Fibroblast of villous mesenchyme (primary cell): ENCODE measurements around the gene UGT1A5. TPM values are rescaled to one million over a fixed set of nuclear protein-coding genes. Genes with fewer than 3 reads are reported as not detected.

Experiments used
- DNase-seq: peaks from one replicate; pipeline ENCODE4 v3.0.0-alpha.2; 2010; ENCODE audit warnings: low read depth
- H3K4me3 ChIP-seq: 2 replicates; pipeline ENCODE4 v1.5.1; 2011; ENCODE audit warnings: low read depth, mild to moderate bottlenecking, low read length
- total RNA-seq: library from RNA; depleted of rRNA; stranded (reverse); fragments of >200 nt; gene quantifications from 2 replicates; pipeline ENCODE4 v1.2.3, GENCODE V29; 2012
- TF ChIP-seq, protein P1 (sequence below): IDR thresholded peaks from 2 replicates; pipeline ENCODE4 v1.5.1; 2012; ENCODE audit warnings: low read depth, mild to moderate bottlenecking, low read length; ENCODE audit not compliant: insufficient read depth

UGT1A5 gene
- total RNA-seq, 1 donor = not detected

- TF ChIP-seq, protein P1, sequence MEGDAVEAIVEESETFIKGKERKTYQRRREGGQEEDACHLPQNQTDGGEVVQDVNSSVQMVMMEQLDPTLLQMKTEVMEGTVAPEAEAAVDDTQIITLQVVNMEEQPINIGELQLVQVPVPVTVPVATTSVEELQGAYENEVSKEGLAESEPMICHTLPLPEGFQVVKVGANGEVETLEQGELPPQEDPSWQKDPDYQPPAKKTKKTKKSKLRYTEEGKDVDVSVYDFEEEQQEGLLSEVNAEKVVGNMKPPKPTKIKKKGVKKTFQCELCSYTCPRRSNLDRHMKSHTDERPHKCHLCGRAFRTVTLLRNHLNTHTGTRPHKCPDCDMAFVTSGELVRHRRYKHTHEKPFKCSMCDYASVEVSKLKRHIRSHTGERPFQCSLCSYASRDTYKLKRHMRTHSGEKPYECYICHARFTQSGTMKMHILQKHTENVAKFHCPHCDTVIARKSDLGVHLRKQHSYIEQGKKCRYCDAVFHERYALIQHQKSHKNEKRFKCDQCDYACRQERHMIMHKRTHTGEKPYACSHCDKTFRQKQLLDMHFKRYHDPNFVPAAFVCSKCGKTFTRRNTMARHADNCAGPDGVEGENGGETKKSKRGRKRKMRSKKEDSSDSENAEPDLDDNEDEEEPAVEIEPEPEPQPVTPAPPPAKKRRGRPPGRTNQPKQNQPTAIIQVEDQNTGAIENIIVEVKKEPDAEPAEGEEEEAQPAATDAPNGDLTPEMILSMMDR = no peak
Observed at GRCh38 chr2:233799716-233800115, 87.0 kb downstream of the UGT1A5 start.

GRCh38 chr2:233800208-233800607 is 87.5 kb downstream of the UGT1A5 start:
- DNase-seq = no peak
- TF ChIP-seq, protein P1 = no peak

More at GRCh38 chr2:233799716-233800115, 87.0 kb downstream of the UGT1A5 start:
- no peak for DNase-seq
- no peak overlapping the region for H3K4me3 ChIP-seq

DNA sequence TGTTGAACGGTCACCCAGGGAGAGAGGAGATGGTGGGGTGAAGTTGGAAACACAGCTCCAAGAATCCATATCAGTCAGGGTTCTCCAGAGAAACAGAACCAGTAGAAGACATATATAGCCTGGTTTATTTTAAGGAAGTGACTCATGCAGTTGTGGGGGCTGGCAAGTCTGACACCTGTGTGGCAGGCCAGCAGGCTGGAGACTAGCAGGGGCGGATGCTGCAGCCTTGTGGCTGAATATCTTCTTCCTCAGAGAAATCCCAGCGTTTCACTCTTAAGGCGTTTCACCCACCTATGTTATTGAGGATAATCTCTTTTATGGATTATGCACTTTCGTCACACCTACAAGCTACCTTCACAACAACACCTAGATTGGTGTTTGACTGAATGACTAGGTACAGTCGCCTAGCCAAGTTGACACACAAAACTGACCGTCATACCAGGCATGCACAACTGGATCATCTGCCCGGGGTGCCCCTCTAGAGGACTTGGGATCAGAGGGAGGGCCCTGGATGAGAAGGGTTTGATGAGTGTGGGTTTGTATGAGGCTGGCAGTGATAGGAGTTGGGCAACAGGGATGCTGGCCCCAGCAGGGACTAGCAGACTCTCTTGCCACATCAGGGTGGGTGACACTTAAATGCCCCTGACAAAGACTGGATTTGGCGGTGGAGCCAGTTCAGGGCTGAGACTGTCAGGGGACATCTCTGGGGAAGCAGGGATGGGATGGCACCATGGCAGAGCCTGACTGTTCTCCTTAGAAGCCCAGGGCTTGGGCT is 88.8 kb downstream of the UGT1A5 start:
- H3K4me3 ChIP-seq = no peak overlapping the region
- TF ChIP-seq, protein P1 = no peak
- DNase-seq = peak; percentile 15

More at GRCh38 chr2:233800208-233800607, 87.5 kb downstream of the UGT1A5 start:
- H3K4me3 ChIP-seq = no peak overlapping the region

DNA sequence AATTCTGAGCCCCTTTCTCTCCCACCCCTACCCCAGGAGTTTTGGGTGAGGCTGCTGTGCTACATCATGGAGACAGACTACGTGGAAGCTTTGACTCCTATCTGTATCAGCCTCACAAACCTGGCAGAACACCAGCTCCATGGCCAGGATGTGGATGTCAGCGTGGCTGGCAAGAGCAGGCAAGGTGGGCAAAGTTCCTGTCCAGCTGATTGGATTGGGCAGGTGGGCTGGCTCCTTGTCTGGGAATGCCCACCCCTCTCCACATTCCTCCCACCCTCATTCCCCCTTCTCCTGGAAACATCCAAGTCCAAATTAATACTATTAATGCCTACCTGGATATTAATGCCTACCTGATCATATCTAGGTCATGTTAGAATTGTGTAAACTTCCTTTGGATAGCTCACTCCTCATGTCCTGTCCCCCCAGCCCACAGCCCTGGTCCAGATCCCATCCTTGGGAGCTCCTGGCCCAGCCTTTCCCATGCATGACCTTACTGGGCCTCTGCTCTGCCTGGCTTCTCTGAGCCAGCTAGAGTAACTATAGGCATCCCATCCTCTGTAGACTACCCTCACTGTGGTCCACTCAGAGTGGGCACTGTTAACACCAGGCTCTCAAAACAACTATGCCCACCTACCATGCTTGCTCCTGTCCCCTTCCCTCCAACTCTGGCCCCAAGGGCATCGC is 89.6 kb downstream of the UGT1A5 start:
- no peak for DNase-seq

DNA sequence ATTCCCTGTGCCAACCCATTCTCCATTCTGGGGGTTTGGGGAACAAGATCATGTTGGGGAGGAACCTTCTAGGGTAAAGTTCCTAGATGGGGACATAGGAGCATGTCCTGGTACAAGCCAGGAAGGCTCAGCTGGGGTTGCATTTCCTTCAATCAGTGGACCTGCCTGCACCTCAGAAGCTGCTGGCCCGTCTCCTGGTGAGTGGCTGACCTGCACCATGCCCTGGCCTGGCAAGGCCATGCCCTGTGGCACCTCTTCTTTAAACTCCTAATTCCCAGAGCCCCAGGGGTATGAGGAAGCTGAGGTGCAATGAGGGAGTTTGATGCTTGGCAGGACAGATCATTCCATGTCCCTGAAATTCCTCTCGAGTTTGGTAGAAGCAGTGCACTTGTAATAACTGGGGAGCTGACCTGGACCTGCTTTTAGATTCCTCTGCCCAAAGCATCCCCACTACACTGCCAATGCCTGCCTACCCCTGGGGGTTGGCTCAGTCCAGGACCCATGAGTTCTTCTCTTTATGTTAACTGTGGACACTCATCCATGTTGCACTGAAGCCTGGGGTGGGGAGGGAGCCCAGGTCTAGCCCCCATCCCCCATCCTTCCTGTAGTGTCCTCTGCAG is 90.7 kb downstream of the UGT1A5 start:
- no peak overlapping the region for H3K4me3 ChIP-seq
- TF ChIP-seq, protein P1 = no peak
- DNase-seq = no peak

More for the DNA sequence above, 89.6 kb downstream of the UGT1A5 start:
- no peak overlapping the region for H3K4me3 ChIP-seq
- TF ChIP-seq, protein P1 = no peak

DNA sequence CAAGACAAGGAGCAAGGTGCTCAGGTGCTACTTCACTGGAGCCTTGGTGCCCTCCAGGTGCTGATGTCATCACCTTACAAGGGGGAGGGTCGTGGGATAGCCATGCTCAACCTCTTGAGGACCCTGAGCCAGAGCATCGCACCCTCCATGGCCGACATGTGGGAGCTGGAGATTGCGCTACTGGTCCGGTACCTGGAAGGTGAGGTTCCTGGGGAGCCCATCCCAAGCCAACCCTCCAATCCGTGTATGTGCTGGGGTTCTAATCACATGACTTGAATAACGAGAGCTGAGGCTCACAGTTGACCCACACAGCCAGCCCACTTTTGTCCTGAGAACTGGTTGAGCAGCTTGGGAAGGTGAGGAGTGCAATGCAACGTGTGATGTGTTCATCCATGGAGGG is 91.3 kb downstream of the UGT1A5 start:
- no peak overlapping the region for H3K4me3 ChIP-seq
- no peak for DNase-seq
- TF ChIP-seq, protein P1 = no peak
